ENCODE data around the gene IFT25.
A peak's percentile ranks its signal among the peaks of the same experiment; 100 is the strongest.
"Not testable (repeated sequence)": the region's sequence is repeated elsewhere in the genome, so short reads cannot be mapped to it uniquely, and the experiment has no call there.

The IFT25 gene

DNA sequence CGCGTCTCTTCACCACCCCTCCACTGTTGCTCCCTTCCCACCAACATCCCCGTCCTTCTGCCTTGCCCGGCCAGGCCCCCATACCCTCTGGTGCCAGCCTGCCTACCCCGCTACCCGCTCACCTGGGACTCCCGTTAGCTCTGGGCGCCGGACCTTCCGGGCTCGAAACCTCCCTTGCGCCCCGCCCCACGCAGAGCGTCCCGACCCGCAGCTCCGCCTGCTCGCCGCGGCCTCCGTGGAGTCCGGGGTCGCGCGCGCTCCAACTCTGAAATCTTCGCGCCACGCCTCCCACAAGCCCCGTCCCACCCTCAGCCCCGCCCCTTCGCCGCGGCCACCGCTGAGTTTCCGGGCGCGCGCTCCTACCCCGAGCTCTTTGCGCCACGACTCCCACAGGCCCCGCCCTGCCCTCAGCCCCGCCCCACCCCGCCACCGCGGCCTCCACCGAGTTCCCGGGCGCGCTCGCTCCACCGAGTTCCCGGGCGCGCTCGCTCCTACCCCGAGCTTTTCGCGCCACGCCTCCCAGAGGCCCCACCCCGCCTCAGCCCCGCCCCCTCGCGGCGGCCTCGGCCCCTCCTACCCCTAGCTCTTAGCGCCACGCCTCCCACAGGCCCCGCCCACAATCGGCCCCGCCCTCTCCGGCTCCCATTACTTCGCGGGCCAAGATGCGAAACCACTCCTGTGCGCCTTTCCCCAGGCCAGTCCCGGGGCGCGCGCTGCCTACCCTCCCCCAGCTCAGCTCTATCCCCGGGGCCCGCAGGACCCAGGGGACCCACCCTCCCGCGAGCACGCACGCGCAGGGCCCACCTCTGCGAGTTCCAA lies at the start of gene IFT25:
TSS of gene IFT25 (minus strand) at position 267 of the 819 bp plus-strand sequence. CDS start 5,617 bp downstream, outside the sequence.
- peak; percentile 96 for DNase-seq

GRCh38 chr1:53994516-53994915 lies 49.0 kb upstream of the IFT25 start:
- not testable (repeated sequence) for DNase-seq

GRCh38 chr1:53992085-53992874 lies 46.8 kb upstream of the IFT25 start:
- no peak for DNase-seq

DNA sequence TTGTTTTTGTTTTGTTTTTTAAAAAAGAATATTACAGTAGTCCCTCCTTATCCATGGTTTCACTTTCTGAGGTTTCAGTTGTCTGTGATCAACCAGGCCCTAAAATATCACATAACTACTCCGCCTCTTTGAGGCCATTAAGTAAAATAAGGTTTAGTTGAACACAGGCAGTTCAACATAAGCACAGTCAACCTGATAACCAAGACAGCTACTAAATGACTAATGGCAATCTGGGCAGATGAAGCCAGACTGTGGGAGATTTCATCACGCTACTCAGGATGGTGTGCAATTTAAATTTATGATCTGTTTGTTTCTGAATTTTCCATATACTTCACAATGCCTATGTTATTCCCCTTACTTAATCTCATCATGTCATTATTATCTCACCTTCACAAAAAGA lies 42.4 kb upstream of the IFT25 start:
- DNase-seq: no peak

DNA sequence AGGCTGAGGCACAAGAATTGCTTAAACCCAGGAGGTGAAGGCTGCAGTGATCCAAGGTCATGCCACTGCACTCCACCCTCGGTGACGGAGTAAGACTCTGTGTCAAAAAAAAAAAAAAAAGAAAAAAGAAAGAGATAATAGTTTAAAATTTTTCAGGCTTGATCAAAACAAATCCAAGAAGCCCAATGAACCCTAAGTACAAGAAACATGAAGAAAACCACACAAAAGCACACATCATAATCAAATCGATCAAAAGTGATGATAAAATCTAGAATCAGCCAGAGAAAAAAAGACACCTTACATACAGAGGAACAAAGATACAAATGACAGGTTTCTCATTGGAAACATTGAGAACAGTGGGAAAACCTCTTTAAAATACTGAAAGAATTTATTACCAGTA lies 41.0 kb upstream of the IFT25 start:
- no peak for DNase-seq

GRCh38 chr1:53984726-53985125 lies 39.2 kb upstream of the IFT25 start:
- DNase-seq: no peak

DNA sequence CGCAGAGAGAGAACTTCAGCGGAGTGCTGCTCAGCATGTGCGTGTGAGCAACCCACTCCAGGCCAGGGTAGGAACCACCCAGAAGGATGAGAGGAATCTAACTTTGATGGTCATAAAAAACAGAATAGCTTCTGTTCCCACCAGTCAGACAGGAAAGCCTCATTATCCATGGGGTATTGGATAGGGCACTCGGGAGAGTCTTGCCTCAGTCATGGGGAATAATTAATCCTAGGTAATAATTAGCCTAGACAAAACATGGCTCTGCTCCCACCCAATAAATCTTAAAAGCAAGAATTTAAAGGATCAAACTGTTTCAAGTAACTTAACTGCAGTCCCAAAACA lies 37.2 kb upstream of the IFT25 start:
- no peak for DNase-seq

DNA sequence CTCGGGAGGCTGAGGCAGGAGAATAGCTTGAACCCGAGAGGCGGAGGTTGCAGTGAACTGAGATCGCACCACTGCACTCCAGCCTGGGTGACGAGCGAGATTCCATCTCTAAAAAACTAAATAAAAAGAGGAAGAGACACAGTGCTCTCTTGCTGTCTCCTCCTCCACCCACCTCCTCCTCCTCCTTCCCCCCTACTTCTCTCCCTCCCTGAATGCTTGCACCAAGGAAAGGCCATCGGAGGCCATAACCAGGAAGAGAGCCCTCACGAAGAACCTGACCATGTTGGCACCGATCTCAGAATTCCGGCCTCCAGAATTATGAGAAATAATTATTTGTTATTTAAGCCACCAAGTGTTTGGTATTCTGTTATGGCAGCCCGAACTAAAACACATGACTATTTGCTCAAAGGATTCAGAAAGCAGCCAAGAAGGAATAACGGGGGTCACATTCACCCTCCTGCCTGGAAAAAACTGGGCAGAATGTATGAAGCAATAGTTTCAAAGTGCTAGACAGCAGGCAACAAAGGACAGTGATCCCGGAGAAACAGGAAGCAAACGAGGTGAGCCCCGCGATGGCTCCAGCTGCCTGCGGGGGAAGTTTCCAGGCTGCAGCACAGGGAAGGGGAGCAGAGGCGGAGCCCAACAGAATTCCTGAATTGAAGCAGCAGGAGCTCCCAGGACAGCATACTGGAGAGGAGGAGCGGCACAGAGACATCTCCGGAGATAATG lies 36.7 kb upstream of the IFT25 start:
- DNase-seq: no peak

GRCh38 chr1:53981220-53981619 lies 35.7 kb upstream of the IFT25 start:
- no peak for DNase-seq

- no peak for DNase-seq
Measured at GRCh38 chr1:53979712-53980450, 34.4 kb upstream of the IFT25 start.

- no peak for DNase-seq
Measured at GRCh38 chr1:53975861-53976260, 30.4 kb upstream of the IFT25 start.

DNA sequence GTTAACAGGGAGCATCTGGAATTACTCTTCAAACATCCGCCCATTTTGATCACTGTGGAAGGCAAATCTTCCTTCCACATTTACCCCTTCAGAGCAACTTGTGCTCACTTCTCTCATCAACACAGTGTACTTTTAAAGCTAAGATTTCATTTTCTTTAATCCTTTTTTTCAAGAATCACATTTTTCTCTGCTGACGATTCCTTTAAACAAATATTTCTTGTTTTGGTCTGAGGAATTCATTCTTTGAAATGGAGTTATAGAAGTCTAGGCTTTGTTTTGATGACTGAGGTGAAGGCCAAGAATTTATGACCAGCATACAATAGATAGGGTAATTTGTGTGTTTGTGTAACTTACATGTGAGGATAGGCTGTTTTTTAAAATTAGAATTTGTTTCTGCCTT lies 26.2 kb upstream of the IFT25 start:
- DNase-seq: no peak

- not testable (repeated sequence) for DNase-seq
Measured at GRCh38 chr1:53969323-53969722, 23.8 kb upstream of the IFT25 start.

DNA sequence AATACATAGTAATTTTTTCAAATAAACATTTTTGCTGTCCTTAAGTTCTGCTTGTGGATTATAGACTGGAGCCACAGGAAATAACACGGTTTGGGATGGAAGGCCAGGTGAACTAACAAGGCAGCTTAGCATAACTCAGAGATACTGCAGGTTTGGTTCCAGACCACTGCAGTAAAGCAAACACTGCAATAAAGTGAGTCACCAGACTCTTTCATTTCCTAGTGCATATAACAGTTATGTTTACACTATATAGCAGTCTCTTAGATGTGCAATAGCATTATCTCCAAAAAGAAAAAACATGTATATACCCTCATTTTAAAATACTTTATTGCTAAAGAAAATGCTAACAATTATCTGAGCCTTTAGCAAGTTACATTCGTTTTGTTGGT lies 22.6 kb upstream of the IFT25 start:
- DNase-seq: no peak

GRCh38 chr1:53967409-53968124 lies 22.1 kb upstream of the IFT25 start:
- no peak for DNase-seq

DNA sequence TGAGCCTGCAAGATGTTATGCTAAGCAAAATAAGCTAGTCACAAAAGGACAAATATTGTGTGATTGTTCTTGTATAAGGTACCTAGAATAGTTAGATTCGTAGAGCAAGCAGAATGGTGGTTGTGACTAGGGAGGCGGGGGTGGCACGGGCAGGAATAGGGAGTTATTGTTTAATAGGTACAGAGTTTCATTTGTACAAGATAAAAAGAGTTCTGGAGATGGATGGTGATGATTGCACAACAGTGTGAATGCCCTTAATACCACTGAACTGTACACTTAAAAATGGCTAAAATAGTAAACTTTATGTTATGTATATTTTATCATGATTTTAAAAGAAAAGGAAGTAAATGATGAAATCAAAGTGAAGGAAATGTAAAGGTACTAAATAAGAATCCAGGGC lies 21.3 kb upstream of the IFT25 start:
- no peak for DNase-seq

GRCh38 chr1:53964109-53964508 lies 18.6 kb upstream of the IFT25 start:
- DNase-seq: no peak

GRCh38 chr1:53963460-53963859 lies 18.0 kb upstream of the IFT25 start:
- no peak for DNase-seq

DNA sequence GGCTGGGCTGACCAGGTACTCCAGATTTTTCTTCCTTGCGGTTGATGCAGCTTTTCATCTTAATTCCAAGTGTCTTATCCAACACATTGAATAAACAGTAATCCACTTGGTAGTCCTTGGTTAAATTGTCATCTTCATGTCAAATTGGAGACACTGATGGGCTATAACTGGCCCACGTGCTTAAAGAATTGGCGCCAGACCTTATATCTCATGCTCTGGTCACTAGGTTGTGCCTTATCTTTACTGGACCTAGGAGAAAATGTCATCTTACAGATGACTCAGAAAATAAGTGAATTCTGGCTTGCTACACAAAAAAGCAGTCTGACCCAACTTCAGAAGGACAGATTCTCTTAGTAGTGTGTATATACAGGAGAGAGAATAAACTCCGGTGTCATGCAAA lies 16.9 kb upstream of the IFT25 start:
- no peak for DNase-seq

- DNase-seq: peak in 1 of 2 donors; percentile 67
Measured at GRCh38 chr1:53959664-53960250, 14.3 kb upstream of the IFT25 start.

GRCh38 chr1:53957194-53957818 lies 11.8 kb upstream of the IFT25 start:
- no peak for DNase-seq

Measured in CD4-positive, alpha-beta T cell treated with Interleukin-1 beta for 1 hour (primary cell).